Measurements from ENCODE around the gene RAI1. TPM values are rescaled to one million over a fixed set of nuclear protein-coding genes. Genes with fewer than 3 reads are reported as not detected.

The RAI1 gene
- total and polyA plus RNA-seq, 2 of the 13 experiments (the other 11 are each of a cell fraction or from before 2014, with no cell fraction given) = 3.4 to 5.2 TPM

DNA sequence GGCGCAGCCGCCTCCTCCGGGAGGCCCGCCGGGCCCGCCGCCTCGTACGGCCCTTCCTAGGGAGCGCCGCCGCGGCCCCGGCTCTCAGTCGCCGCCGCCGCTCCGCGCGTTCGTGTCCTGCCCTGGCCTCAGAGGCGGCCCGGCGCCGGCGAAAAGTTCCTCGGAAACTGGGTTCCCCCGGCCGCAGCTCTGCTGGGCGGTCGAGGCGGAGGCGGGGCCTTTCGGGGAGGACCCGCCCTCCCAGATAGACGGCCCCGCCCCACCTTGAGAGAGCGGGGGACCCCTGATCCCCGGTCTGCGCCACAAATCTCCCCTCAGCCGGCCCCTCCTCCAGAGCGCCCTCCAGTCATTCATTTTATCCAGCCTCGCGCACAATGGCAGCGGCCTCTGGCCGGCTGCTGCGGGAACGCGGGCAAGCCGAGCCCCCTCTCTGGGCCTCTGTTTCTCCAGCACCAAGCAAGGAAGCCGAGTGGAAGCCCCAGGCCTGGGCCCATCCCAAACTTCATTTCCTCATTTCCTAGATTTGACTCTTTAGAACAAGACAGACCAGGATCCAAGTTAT is 155.6 kb downstream of the RAI1 start, which contains the start of gene SREBF1 (continued):
- TF ChIP-seq ZNF878 (CRISPR knock-in tag; IDR thresholded peaks at IDR 0.05) = peak; percentile 60; the same call in 1 of the 2 replicates
- TF ChIP-seq POLR2A (IDR thresholded peaks at IDR 0.05; ENCODE audit: insufficient read depth in 1 of 2, low read depth in 2 of 2, low read length in 2 of 2) = peak in 1 of 2 experiments; percentile 19; a peak in 1 of 4 replicates
- no peak for TF ChIP-seq SP2 (CRISPR knock-in tag; IDR thresholded peaks at IDR 0.05)
- TF ChIP-seq ZNF563 (CRISPR knock-in tag; IDR thresholded peaks at IDR 0.05) = 0 out of 2 replicates have a peak, but pooled peaks have one; percentile 9
- TF ChIP-seq, protein P1, sequence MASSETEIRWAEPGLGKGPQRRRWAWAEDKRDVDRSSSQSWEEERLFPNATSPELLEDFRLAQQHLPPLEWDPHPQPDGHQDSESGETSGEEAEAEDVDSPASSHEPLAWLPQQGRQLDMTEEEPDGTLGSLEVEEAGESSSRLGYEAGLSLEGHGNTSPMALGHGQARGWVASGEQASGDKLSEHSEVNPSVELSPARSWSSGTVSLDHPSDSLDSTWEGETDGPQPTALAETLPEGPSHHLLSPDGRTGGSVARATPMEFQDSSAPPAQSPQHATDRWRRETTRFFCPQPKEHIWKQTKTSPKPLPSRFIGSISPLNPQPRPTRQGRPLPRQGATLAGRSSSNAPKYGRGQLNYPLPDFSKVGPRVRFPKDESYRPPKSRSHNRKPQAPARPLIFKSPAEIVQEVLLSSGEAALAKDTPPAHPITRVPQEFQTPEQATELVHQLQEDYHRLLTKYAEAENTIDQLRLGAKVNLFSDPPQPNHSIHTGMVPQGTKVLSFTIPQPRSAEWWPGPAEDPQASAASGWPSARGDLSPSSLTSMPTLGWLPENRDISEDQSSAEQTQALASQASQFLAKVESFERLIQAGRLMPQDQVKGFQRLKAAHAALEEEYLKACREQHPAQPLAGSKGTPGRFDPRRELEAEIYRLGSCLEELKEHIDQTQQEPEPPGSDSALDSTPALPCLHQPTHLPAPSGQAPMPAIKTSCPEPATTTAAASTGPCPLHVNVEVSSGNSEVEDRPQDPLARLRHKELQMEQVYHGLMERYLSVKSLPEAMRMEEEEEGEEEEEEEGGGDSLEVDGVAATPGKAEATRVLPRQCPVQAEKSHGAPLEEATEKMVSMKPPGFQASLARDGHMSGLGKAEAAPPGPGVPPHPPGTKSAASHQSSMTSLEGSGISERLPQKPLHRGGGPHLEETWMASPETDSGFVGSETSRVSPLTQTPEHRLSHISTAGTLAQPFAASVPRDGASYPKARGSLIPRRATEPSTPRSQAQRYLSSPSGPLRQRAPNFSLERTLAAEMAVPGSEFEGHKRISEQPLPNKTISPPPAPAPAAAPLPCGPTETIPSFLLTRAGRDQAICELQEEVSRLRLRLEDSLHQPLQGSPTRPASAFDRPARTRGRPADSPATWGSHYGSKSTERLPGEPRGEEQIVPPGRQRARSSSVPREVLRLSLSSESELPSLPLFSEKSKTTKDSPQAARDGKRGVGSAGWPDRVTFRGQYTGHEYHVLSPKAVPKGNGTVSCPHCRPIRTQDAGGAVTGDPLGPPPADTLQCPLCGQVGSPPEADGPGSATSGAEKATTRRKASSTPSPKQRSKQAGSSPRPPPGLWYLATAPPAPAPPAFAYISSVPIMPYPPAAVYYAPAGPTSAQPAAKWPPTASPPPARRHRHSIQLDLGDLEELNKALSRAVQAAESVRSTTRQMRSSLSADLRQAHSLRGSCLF (CRISPR knock-in tag; IDR thresholded peaks at IDR 0.05; ENCODE audit: borderline replicate concordance) = no peak
- TF ChIP-seq ZNF619 (CRISPR knock-in tag; IDR thresholded peaks at IDR 0.05) = no peak
- TF ChIP-seq ZNF264 (CRISPR knock-in tag; IDR thresholded peaks at IDR 0.05) = peak; percentile 99
- TF ChIP-seq JDP2 (CRISPR knock-in tag; IDR thresholded peaks at IDR 0.05; ENCODE audit: borderline replicate concordance) = no peak
- 0 out of 2 replicates have a peak, but pooled peaks have one; percentile 4 for TF ChIP-seq ZNF556 (CRISPR knock-in tag; IDR thresholded peaks at IDR 0.05; ENCODE audit: borderline replicate concordance)
- TF ChIP-seq, protein P2, sequence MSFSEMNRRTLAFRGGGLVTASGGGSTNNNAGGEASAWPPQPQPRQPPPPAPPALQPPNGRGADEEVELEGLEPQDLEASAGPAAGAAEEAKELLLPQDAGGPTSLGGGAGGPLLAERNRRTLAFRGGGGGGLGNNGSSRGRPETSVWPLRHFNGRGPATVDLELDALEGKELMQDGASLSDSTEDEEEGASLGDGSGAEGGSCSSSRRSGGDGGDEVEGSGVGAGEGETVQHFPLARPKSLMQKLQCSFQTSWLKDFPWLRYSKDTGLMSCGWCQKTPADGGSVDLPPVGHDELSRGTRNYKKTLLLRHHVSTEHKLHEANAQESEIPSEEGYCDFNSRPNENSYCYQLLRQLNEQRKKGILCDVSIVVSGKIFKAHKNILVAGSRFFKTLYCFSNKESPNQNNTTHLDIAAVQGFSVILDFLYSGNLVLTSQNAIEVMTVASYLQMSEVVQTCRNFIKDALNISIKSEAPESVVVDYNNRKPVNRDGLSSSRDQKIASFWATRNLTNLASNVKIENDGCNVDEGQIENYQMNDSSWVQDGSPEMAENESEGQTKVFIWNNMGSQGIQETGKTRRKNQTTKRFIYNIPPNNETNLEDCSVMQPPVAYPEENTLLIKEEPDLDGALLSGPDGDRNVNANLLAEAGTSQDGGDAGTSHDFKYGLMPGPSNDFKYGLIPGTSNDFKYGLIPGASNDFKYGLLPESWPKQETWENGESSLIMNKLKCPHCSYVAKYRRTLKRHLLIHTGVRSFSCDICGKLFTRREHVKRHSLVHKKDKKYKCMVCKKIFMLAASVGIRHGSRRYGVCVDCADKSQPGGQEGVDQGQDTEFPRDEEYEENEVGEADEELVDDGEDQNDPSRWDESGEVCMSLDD (CRISPR knock-in tag; IDR thresholded peaks at IDR 0.05; ENCODE audit: borderline replicate concordance) = 0 out of 2 replicates have a peak, but pooled peaks have one; percentile 39
- peak; percentile 60 for TF ChIP-seq TAF15 (IDR thresholded peaks at IDR 0.05; ENCODE audit: low read depth, low read length, poor library complexity, severe bottlenecking)
- TF ChIP-seq, protein P3, sequence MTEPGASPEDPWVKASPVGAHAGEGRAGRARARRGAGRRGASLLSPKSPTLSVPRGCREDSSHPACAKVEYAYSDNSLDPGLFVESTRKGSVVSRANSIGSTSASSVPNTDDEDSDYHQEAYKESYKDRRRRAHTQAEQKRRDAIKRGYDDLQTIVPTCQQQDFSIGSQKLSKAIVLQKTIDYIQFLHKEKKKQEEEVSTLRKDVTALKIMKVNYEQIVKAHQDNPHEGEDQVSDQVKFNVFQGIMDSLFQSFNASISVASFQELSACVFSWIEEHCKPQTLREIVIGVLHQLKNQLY (CRISPR knock-in tag; IDR thresholded peaks at IDR 0.05) = no peak
- no peak for TF ChIP-seq ZFP37 (CRISPR knock-in tag; IDR thresholded peaks at IDR 0.05; ENCODE audit: borderline replicate concordance)
- TF ChIP-seq NRL (CRISPR knock-in tag; IDR thresholded peaks at IDR 0.05; ENCODE audit: borderline replicate concordance) = no peak
- TF ChIP-seq ZNF605 (CRISPR knock-in tag; IDR thresholded peaks at IDR 0.05) = peak; percentile 44; the same call in 1 of the 2 replicates
- no peak for TF ChIP-seq GABPA (IDR thresholded peaks at IDR 0.05; ENCODE audit: low read depth, low read length)
- no peak for TF ChIP-seq GABPA (CRISPR knock-in tag; IDR thresholded peaks at IDR 0.05; ENCODE audit: low read depth)
- TF ChIP-seq ZNF558 (CRISPR knock-in tag; IDR thresholded peaks at IDR 0.05; ENCODE audit: borderline replicate concordance) = no peak
- TF ChIP-seq IRF9 (CRISPR knock-in tag; IDR thresholded peaks at IDR 0.05; ENCODE audit: borderline replicate concordance) = 0 out of 2 replicates have a peak, but pooled peaks have one; percentile 31
- TF ChIP-seq ZSCAN30 (CRISPR knock-in tag; IDR thresholded peaks at IDR 0.05) = no peak

All from HepG2 (cell line).